HG03521 (cell line): ENCODE results near the gene ESPN.

ENCODE experiments used
- ATAC-seq: cut with Tn5 transposase; IDR thresholded peaks from one replicate; pipeline ENCODE4 v1.9.1; 2021; ENCODE audit warnings: mild to moderate bottlenecking, moderate library complexity; ENCODE audit not compliant: unreplicated experiment

The ESPN gene

DNA sequence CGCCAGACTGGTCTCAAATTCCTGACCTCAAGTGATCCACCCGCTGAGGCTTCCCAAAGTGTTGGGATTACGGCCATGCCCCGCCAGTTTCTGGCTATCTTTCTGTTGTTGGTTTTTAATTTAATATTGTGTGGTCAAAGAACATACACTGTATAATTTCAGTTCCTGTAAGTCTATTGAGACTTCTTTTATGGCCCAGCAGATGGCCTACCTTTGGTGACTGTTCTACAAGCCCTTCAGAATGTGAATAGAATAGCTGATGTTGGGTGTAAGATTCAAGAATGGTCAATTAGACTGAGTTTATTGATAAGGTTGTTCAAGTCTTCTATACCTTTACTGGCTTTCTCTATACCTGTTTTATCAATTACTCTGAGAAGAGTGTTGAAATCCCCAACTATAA, 15.5 kb upstream of the ESPN start:
- ATAC-seq: no peak

- ATAC-seq: no peak
Observed at GRCh38 chr1:6409733-6410132, 14.8 kb upstream of the ESPN start.

DNA sequence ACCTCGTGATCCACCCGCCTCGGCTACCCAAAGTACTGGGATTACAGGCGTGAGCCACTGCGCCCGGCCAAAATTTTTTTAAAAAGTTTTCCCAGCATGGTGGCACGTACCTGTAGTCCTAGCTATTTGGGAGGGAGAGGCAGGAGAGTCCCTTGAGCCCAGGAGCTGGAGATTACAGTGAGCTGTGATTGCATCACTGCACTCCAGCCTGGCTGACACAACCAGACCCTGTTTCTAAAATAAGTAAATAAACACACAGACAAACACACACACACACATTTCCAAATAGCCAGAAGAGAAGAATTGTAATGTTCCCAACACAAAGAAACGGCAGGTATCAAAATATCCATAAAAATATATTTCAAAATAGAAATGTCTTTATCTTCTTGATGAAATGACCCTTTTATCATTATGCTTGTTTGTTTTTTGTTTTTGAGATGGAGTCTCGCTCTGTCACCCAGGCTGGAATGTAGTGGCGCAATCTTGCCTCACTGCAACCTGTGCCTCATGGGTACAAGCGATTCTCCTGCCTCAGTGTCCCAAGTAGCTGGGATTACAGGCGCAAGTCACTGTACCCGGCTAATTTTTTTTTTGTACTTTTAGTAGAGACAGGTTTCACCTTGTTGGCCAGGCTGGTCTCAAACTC, 14.2 kb upstream of the ESPN start:
- ATAC-seq: no peak

DNA sequence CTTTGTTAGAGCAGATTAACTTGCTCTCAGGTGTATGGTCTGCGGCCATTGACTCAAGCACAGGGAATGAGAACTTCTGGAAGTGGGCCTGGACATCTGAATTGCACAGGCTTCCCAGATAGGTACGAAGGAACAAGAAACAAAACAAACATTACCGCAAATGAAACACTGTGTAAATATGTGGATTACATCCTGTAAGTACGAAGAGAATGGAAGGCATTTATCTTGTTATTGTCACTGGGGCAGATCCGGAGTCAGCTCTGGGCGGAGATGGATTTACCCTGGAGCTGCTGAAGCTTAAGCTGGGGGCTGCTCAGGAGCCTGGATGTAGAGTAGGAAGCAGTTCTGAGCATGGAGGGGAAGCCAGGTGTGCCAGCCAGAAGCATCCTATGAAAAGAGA, 11.7 kb upstream of the ESPN start:
- no peak for ATAC-seq

GRCh38 chr1:6414443-6414844, 10.1 kb upstream of the ESPN start:
- ATAC-seq: peak; percentile 58

- ATAC-seq: no peak
Observed at GRCh38 chr1:6414881-6415626, 9.5 kb upstream of the ESPN start.

DNA sequence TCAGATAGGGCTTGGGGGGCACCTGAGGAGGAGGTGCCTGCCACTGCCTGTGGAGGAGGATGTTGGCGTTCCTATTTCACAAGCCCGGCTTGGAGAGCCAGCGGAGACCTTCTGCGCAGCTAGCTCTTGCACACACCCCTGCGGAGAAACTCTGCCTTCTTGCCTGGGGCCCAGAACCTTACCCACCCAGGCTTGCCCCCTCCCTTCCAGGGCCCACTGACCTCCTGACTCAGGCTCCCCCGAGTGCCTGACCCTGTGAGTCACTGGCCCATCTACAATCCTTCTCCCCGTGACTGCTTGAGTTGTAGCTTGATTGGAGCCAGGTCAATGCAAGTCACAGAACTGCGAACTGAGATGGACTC, 8.3 kb upstream of the ESPN start:
- no peak for ATAC-seq

- no peak for ATAC-seq
Observed at GRCh38 chr1:6416906-6417305, 7.7 kb upstream of the ESPN start.

DNA sequence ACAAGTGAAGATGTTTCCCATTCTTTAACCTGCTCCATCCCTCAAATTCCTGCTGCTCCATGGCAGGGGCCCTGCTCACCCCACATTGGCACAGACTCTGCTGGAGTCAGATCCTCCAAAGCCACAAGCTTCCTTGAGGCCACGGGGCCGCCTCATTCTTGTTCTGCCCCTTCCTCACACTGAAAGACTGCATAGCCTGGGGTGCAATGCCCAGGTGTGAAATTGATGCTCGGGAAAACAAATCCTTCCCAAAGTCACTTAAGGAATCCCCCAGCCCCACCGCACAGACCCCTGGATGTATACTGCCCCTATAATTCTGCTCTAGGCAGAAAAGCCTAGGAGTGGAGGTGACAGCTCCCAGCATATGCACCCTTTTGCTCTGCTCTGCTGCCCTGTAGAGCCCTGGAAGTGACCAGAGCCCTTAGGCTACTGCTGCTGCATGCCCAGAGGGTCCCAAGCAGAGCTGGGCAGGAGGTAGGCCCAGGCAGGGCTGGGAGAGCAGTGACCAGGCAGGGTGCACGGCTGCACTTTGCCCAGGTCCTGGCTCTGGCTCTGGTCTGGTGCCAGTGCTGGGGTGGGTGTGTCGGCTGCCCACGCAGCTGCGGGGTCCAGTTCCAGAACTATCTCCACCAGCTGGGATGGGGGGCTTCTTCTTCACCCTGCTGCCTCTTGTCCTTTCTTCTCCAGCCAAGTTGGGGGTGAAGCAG, 6.5 kb upstream of the ESPN start:
- no peak for ATAC-seq

GRCh38 chr1:6418668-6419396, 5.7 kb upstream of the ESPN start:
- ATAC-seq: no peak

DNA sequence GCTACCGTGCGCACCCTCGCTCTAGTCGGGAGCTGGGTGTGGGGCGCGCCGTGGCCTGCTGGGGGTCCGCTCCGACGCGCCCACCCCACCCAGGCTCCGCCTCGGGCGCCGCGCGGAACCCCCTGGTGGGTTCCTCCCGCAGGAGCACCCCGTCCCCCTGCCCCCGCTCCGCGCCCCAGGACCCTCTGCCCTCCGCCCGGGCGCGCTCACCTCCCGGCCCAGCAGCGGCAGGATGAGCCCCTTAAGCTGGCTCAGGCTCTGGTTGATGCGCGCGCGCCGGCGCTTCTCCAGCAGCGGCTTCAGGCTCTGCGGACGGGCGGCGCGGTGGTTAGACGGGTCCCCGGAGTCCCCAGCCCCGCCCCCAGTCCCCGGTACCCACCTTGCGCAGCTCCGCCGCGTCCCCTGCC, 5.2 kb upstream of the ESPN start:
- no peak for ATAC-seq

- ATAC-seq: no peak
Observed at GRCh38 chr1:6419804-6420453, 4.6 kb upstream of the ESPN start, which contains the start of gene HES2. Gene HES2, minus strand, starts transcription at chr1:6419919. Its CDS starts 99 bp downstream, at chr1:6419820.

- ATAC-seq: no peak
Observed at GRCh38 chr1:6420454-6421042, 4.0 kb upstream of the ESPN start.

GRCh38 chr1:6421266-6421665, 3.3 kb upstream of the ESPN start:
- no peak for ATAC-seq

- ATAC-seq: no peak
Observed at GRCh38 chr1:6423321-6423999, 1.1 kb upstream of the ESPN start.

DNA sequence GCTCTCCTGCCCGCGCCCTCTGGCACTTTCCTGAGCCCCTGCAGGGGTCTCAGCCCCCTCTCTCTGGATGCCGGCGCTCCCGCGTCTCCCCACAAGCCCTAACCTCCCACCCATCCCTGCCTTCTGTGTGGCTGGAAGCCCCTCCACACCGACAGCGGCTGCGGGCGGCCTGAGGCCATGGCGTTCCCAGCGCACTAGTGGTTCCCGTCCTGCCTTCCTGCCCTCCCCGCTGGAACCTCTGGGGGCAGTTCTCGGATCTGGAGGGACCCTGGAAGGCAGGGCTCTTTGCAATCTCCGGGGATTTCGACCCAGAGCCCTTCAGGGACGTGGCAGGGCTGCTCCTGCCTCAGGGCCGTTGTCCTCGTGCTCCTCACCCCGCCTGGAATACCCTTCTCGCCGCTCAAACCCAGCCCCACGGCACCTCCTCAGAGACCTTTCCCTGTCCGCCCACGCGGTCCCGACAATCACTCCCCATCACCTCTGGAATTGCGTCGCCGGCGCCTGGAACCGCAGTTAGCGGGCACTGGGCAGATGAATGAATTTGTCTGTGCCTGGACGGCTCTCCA, 493 bp upstream of the ESPN start:
- no peak for ATAC-seq

DNA sequence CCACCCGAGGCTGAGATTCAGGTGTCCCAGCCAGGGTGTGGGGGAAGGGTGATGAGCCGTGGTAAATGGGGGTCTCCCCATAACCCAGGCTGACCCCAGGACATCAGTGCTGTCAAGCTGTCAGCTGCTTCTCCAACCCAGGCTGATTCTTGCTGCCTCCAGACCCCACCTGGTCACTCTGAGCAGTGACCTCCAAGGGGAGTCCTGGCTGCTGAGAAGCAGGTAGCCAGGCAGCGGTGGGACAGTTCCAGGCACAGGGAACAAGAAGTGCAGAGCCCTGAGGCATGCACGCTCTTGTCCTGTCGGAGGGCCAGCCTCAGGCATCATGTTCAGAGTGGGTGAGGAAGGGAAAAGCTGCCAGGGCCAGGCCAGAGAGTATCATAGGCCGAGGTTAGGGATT, 1.1 kb downstream of the ESPN start:
- ATAC-seq: no peak

DNA sequence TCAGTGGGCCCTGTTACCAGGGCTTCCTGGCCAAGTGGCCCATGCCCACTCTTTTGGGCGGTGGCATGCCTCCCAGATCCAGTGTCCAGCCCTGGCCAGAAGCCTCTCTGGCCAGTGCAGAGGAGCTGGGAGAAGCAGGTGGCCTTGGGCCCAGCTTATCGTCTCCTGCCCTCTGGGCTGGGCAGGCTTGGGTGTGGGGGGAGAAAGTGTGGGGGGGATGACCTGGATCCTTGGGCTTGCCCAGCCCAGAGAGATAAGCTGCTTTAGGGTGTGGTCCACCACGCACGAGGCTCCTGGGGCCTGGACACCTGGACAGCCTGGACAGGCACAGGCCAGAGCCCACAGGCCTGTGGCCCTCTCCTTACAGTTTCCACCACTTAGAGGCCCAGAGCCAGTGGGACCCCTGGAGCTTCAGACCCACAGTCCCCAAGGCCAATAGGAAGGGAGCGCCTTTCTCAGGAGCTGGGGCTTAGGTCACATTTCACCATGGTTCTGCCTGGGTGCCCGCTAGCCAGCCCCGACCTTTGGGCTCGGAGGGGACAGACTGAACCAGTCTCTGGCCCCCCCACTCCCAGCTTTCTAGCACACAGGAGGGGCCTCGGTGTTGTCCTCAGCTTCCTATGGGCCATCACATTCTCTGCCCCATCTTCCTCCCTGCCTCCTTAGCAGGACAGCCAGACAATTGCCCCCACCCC, 1.8 kb downstream of the ESPN start:
- ATAC-seq: no peak

DNA sequence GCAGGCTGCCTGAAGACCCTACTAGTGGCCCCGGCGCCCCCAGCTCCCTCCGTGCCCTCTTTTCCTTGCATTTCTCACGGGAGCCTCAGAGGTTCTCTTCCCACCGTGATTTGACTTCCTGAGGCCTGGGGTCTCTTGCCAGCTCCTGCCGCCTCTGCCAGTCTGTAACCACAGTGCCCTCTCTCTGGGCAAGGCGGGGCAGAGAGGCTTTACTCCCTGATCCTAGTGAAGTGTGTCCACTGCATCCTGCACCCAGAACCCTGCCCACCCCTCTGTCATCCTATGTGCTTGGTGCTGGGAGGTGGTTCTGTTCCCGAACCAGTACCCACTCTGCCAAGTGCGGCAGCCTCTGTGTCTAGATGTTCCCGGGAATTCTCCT, 2.4 kb downstream of the ESPN start:
- no peak for ATAC-seq
